OCI-M2 (cell line): Measurements from ENCODE around the gene C6orf132.
A peak's percentile ranks its signal among the peaks of the same experiment; 100 is the strongest.
"Not testable (repeated sequence)": the region's sequence is repeated elsewhere in the genome, so short reads cannot be mapped to it uniquely, and the experiment has no call there.

Experiments used
- DNase-seq: peaks from one replicate; lab custom pipeline; 2025; ENCODE audit not compliant: unreplicated experiment; lab: John Stamatoyannopoulos, UW

The C6orf132 gene

DNA sequence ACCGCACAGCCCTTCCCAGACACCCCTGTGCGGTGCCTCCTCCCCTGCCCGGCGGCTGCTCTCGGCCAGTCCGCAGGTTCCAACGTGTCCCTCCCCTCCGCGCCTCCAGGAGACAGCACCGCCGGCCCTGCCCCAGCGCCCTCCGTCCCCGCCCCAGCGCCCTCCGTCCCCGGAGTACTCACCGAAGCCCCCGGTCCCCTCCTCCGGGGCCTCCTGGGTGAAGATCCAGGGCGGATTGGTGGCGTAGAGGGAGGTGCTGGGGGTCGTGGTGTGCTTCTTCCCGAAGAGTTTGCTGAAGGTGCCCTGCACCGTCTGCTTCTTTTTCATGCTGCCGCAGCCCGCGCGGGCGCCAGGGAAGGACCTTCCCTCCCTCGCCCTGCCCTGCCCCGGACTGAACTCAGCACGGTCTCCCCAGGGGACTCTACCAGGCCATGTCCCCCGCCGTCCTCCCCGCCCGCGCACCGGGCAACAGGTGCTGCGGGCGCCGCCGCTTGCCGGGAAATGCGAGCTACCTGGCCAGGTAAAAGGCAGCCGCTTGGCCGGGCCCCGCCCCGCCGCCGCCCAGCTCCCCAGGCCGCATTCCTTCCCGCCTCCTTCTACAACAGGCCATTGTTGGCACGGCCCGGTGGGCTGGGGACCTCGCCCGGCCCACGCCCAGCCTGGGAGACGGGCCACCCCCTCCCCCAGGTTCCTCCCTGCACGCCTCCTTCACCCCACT is at the start of gene C6orf132:
Gene C6orf132 (minus strand): TSS at position 503 of the 718 bp plus-strand sequence. CDS start 176 bp downstream, at position 327.
- DNase-seq = no peak

DNA sequence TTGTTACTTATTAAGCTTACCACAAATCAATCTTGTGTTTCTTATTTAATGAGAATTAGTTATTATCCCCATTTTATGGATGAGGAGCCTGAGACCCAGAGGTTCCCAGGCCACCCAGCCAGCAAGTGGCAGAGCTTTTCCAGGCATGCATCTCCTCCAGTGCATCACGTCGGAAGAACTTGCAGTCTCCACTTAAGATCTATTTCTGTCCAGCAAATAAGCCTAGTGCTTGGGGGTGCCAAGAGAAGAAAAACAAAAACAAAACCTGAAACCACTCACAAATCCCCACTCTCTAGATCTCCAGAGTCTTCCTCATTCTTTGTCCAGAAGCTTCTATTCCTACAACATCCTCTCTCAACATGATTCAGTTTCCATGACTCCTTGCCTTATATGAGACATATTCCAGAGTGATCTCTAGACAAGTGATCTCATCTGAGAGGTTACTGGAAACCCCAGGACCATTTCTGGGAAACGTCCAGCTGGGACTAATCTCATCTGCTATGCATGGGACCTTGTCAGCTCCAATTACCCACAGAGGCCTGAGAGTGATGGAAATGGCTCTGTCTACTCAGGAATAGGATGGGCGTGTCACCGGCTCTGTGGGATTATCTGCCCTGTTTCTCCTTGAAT is 48.2 kb upstream of the C6orf132 start:
- DNase-seq = no peak

DNA sequence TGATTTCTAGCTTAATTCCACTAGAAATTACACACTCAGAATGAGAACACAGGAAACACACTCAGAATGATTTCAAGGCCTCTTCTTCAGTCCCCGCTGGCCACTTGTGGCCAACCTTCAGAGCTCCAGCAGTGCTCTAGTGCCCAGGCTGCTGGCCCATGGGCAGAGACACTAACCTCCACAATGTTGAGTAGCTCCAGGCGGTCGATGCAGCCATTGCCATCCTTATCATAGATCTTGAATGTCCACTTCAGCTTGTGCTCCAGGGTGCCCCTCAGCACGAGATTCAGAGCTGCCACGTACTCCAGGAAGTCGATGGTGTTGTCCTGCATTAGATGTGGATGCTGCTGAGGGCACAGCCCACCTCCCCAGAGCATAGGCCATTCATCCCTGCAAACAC is 46.0 kb upstream of the C6orf132 start:
- no peak for DNase-seq

GRCh38 chr6:42185597-42185996 is 43.2 kb upstream of the C6orf132 start:
- no peak for DNase-seq

DNA sequence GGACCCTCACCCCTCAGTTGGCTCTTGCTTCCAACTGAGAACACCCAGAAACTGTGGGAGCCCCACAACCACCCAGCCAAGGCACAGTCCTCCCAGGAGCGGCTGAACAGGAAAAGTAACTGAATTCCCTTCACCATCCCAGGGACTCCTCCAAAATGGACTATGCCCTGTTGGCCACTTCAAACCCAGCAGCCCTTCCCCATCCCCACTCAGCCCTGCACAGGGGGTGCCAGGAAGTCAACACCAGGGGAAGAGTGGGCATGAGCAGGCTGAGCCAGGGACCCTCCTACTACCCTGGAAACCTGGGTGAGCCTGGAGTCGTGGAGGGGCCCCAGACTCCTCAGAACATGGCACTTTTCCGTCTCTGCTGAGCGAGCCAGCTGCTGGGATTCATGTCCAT is 42.1 kb upstream of the C6orf132 start:
- no peak for DNase-seq

DNA sequence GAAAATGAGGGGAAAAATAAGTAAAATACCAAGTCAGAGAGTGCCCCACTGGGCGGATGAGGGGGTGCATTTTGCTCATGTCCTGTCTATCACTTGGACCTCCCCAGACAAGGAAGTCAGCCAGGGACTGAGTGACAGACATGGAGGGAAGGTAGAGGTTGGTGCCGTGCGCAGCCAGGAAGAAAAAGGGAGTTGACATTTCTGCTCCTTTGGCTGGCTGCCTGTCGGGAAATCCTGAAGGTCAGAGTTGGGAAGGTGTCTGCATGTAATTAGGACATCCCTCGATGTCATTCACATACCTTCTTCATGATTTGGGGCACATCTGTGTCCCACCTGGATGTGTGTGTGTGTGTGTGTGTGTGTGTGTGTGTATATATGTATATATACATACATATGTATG is 39.7 kb upstream of the C6orf132 start:
- DNase-seq = no peak

DNA sequence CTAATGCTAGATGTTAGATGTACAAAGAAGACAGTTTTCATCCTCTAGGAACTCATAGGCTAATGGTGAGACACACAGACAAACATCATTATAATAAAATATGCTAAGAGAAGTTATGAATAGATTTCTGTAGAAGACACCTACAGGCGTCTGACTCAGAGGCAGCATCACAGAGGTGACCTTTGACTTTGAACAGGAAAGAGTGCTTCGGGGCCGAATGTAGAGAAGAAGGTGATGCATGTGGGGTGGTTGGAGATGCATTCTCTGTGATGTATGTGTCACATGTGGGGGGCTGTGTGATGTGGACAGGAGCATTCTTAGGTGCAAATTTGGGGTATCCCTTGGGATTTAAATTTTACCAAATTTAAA is 37.5 kb upstream of the C6orf132 start:
- DNase-seq = no peak

DNA sequence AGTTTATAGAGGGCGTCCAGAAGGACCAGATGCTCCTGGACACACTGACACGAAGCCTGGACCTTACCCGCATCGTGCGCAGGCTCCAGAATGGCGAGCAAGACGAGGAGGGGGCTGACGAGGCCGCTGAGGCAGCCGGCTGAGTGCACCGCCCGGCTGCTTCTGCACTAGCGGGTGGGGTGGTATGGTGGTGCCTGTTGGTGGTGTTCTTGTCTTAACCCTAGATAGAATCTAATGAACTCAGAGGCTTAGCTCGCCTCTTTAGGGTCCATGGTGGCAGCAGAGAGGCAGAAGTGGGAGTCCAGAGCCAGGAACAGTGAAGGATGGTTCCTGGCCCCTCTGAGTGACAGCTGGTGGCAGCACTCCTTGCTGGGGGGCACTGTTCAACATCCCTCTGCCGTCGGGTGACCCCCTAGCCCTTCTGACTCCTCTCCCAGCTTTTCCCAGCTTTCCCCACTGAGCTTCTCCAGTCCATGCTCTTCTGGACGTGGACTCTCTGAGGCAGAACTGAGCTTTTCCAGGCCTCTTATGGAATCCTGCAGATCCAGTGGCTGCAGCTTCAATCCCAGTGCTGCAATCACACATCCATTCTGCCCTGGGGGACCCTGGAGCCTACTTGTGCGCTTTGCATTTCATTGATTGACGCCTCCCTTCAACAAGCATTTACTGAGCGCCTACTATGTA is 37.0 kb upstream of the C6orf132 start:
- DNase-seq = no peak

GRCh38 chr6:42177514-42178364 is 35.3 kb upstream of the C6orf132 start:
- DNase-seq = no peak

GRCh38 chr6:42176981-42177380 is 34.6 kb upstream of the C6orf132 start:
- no peak for DNase-seq

DNA sequence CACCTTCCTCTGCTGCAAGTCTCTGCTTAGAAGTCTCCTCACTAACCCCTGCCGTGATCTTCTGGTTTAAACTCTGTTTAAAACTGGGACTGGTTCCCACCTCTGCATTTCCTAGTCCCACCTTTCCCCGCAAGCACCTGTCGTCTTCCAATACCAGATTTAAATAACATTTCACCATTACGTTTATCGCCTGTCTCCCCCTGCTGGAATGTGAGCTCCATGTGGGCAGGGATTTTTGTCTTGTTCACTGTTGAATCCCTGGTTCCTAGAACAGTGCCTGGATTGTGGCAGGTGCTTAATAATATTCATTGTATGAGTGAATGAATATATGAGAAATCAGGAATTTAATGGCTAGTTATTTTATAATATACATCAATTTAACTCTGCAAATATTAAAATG is 33.4 kb upstream of the C6orf132 start:
- no peak for DNase-seq

DNA sequence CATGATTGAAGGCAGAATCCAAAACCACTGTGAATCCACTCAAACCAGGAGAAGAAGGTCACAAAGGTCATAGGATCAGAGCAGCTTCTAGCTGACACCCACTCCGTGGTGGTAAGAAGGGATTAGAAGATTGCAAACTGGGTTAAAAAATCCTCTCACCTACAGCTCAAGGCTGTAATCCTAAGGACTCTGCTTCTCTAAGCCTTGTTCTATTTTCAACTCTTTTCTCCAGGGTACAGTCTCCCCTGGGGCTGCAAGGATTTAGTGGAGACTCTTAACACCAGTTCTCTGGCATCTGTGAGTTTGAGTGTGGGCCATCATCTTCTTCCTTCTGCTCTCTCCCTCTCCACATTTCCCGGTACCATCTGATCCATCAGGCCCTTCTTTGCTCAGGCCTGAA is 30.7 kb upstream of the C6orf132 start, which contains the start of gene GUCA1A:
Gene GUCA1A (plus strand): TSS at position 264 of the 400 bp plus-strand sequence. CDS start 250 bp downstream, outside the sequence.
- no peak for DNase-seq

DNA sequence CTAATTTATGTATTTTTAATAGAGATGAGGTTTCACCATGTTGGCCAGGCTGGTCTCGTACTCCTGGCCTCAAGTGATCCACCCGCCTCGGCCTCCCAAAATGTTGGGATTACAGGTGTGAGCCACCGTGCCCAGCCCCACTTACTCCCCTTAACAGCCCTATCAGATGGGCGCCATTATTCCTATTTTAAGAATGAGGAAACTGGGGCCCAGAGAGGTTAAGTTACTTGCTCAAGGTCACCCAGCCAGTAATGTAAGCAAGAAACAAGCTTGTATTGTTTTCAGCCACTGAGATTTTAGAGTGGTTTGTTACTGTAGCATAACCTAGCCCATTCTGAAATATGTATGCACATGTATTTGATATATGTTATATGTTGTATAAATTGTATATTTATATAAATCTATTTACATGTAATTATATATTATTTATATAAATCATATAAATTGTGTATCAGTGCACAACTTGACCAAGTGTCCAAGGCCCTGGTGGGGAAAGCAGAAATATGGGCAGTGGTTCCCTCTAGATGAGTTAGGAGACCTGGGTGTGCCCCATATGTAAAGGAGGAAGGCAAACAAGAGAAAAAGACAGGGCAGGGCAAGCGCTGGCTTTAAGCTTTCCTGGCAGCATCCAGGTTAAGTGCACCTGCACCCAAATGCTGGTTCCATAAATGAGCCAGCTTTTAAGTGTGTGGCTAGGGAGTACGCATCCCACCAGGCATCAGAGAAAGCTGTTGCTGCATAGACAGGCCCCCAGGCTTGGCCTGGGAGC is 29.6 kb upstream of the C6orf132 start:
- no peak for DNase-seq

DNA sequence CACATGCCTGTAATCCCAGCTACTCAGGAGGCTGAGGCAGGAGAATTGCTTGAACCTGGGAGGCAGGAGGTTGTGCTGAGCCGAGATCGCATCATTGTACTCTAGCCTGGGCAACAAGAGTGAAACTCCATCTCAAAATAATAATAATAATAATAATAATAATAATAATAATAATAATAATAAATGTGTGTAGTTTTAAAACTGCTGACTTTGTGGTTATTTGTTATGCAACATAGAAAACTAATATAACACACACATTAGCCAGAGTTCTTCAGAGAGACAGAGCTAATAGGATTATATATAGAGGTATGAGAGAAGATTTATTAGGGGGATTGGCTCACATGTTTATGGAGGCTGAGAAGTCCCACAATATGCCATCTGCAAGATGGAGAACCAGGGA is 27.4 kb upstream of the C6orf132 start:
- DNase-seq = not testable (repeated sequence)

DNA sequence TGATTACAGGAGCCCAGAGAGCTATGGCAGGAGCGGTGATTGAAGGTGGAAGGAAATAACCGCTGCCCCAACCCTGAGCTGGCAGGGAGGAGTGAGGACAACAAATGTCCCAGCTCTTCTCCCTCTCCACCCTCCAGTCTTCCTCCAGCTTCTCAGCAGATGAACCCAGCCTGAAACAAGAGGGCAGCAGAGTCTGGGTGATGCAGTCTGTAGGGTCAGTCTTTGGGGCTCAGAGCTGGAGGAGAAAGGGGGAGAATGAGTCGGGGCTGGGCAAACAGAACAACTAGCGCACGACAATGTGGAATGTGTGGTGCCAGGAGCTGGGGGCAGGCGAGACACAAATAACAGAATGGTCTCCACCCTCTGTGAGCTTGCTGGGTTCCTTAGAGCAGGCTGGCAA is 26.2 kb upstream of the C6orf132 start:
- no peak for DNase-seq

- DNase-seq = peak; percentile 57
Observed at GRCh38 chr6:42166444-42167141, 24.2 kb upstream of the C6orf132 start.

- DNase-seq = no peak
Observed at GRCh38 chr6:42165016-42165415, 22.6 kb upstream of the C6orf132 start.

DNA sequence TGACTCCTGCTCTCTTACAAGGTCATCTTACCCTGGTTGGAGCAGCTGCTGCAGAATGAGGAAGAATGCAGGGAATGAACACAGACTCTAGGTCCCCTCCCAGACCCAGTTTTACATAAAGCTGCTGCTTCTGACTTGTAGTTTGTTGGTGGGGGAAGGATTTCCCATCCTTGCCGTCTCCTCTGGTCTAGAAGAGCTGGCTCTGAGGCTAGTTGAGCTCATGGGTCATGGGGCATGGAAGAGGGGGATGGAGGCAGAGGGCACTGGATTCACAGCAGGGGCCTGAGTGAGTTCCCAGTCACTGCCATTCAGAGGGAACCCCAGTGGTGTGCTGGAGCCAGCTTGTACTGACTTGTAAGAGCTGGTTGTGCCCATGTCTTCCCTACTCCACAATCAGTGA is 21.6 kb upstream of the C6orf132 start:
- DNase-seq = no peak

GRCh38 chr6:42162812-42163211 is 20.4 kb upstream of the C6orf132 start:
- no peak for DNase-seq

DNA sequence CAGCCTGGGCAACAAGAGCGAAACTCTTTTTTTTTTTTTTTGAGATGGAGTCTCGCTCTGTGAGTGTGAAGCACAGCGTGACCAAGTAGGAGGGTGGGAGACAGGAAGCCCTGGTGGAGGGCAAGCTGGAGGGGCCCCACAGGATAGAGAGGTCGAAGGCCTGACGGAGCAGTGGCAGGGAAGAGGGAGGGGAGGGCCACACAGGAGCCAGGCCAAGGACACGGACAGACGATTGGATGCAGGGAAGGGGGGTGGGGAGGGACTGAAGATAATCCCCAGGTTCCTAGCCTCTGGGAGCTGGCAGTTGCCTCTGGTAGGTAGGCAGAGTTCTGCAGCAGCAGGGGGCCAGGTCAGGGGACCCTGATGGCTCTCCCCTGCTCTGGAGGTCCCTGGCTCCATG is 20.0 kb upstream of the C6orf132 start:
- DNase-seq = no peak
